Keratinocyte (primary cell): ENCODE results near the gene NMB.

Source experiments
- CTCF ChIP-seq, 3 experiments: IDR thresholded peaks in 1 of 3; conservative IDR thresholded peaks in 1 of 3; optimal IDR thresholded peaks in 1 of 3; 2 replicates in 2 of 3; 3 replicates in 1 of 3; pipeline versions ENCODE3 to v1.5.1; 2011; ENCODE audit warnings: low read length in 3 of 3, mild to moderate bottlenecking in 3 of 3, moderate library complexity in 2 of 3, control low read depth in 1 of 3, inconsistent platforms in 1 of 3; ENCODE audit not compliant: insufficient read depth in 2 of 3; ENCODE audit errors: extremely low read depth in 1 of 3
- EZH2 ChIP-seq: IDR thresholded peaks from one replicate; pipeline ENCODE4 v1.6.1; 2012; ENCODE audit warnings: inconsistent platforms, mild to moderate bottlenecking, low read length, moderate library complexity

GRCh38 chr15:84611631-84612030 lies 46.4 kb downstream of the NMB start:
- TF ChIP-seq CTCF (optimal IDR thresholded peaks at IDR 0.05 in 1 of 3, IDR thresholded peaks at IDR 0.05 in 1 of 3, conservative IDR thresholded peaks at IDR 0.05 in 1 of 3; ENCODE audit: extremely low read depth in 1 of 3, insufficient read depth in 2 of 3, low read length in 3 of 3) (no peak), EZH2 (no peak)
